ENCODE results near the gene YJU2. TPM values are rescaled to one million over a fixed set of nuclear protein-coding genes. Genes with fewer than 3 reads are reported as not detected.

The YJU2 gene
- total and polyA plus RNA-seq, 7 experiments from 2014 or later: 24.4 to 44.7 (median 31.9) TPM

GRCh38 chr19:4260613-4261191 is 13.8 kb downstream of the YJU2 start:
- Histone ChIP-seq H3K27ac (ENCODE audit: low read depth, low read length) (no peak overlapping the region), H3K9me3 (ENCODE audit: control insufficient read depth in 2 of 3, low read length in 3 of 3) (peaks cover 0 to 5% (median 0%) of the 10 kb centered on the region in 3 experiments), H3K36me3 (ENCODE audit: control insufficient read depth in 2 of 3, insufficient read depth in 3 of 3, low read length in 3 of 3) (peaks cover 5 to 84% (median 9%) of the 10 kb centered on the region in 3 experiments), H3K27me3 (ENCODE audit: control insufficient read depth in 2 of 2, insufficient read depth in 2 of 2, low read length in 2 of 2) (no peaks in the 10 kb centered on the region), H3K4me1 (ENCODE audit: control insufficient read depth in 2 of 2, insufficient read depth in 2 of 2, low read length in 2 of 2) (no peaks in the 10 kb centered on the region), H3K4me3 (ENCODE audit: low read length) (no peak overlapping the region)
- POLR2A ChIA-PET: no interaction called here
- DNase-seq (no peak), ATAC-seq (no peak)
- Mint-ChIP-seq H3K4me1 (peaks cover 9 to 14% (median 11%) of the 10 kb centered on the region in 7 donors), H3K4me3 (no peak overlapping the region), H3K27ac (peak overlapping the region in 2 of 9 donors; percentile 38 to 41), H3K9me3 (no peaks in the 10 kb centered on the region), H3K36me3 (peaks cover 4 to 27% (median 14%) of the 10 kb centered on the region in 5 donors), H3K27me3 (no peaks in the 10 kb centered on the region)
- CTCF ChIA-PET: interaction anchor here (1.0 kb wide), 1 partner anchor 12 kb away, joined by 3 read pairs; no protein-coding TSS in a partner anchor
- intact Hi-C loops (cut with micrococcal nuclease): no loop called here

GRCh38 chr19:4264812-4265211 is 17.9 kb downstream of the YJU2 start:
- Mint-ChIP-seq H3K27me3 (no peaks in the 10 kb centered on the region), H3K4me1 (peaks cover 20 to 29% (median 24%) of the 10 kb centered on the region in 7 donors), H3K4me3 (peak overlapping the region in 9 of 10 donors; percentile 18 to 61 (median 35)), H3K9me3 (no peaks in the 10 kb centered on the region), H3K27ac (peak overlapping the region; percentile 40 to 79 (median 66)), H3K36me3 (peaks cover 5 to 27% (median 17%) of the 10 kb centered on the region in 5 donors)
- Histone ChIP-seq H3K27ac (ENCODE audit: low read depth, low read length) (no peak overlapping the region), H3K27me3 (ENCODE audit: control insufficient read depth in 2 of 2, insufficient read depth in 2 of 2, low read length in 2 of 2) (no peaks in the 10 kb centered on the region), H3K36me3 (ENCODE audit: control insufficient read depth in 2 of 3, insufficient read depth in 3 of 3, low read length in 3 of 3) (peaks cover 7 to 82% (median 14%) of the 10 kb centered on the region in 3 experiments), H3K4me3 (ENCODE audit: low read length) (no peak overlapping the region), H3K9me3 (ENCODE audit: control insufficient read depth in 2 of 3, low read length in 3 of 3) (no peaks in the 10 kb centered on the region), H3K4me1 (ENCODE audit: control insufficient read depth in 2 of 2, insufficient read depth in 2 of 2, low read length in 2 of 2) (peaks cover 0 to 6% of the 10 kb centered on the region in 2 donors)
- ATAC-seq: peak; percentile 61
- peak in 6 of 9 donors; percentile 22 to 51 (median 34) for DNase-seq
- CTCF ChIA-PET: no interaction called here
- POLR2A ChIA-PET: interaction anchor here (2.1 kb wide), 1 partner anchor 18 kb away, joined by 6 read pairs; the partner anchor contains the start of gene YJU2
- intact Hi-C loops (cut with micrococcal nuclease): loop anchor here (5.0 kb wide), 1 partner anchor 37 kb away; the partner anchor contains the start of genes FSD1 (in 2 of the 2) and TMIGD2 (in 2 of the 2)

- intact Hi-C loops (cut with micrococcal nuclease): loop anchor here (2.0 to 5.0 kb wide), 2 partner anchors 36 to 76 kb away; partner anchors contain the start of genes FSD1 (in 2 of the 2), TMIGD2 (in 2 of the 2) and MPND (in 1 of the 2)
- no peaks in the 10 kb centered on the region for H3K9me3 ChIP-seq (ENCODE audit: control insufficient read depth in 2 of 3, low read length in 3 of 3)
- Mint-ChIP-seq H3K36me3 (peaks cover 4 to 23% (median 13%) of the 10 kb centered on the region in 5 donors), H3K27me3 (no peaks in the 10 kb centered on the region), H3K4me3 (peak overlapping the region in 1 of 10 donors; percentile 35), H3K27ac (peak overlapping the region in 5 of 9 donors; percentile 14 to 73 (median 48)), H3K4me1 (peaks cover 18 to 29% (median 23%) of the 10 kb centered on the region in 7 donors), H3K9me3 (no peaks in the 10 kb centered on the region)
- no peak overlapping the region for H3K4me3 ChIP-seq (ENCODE audit: low read length)
- H3K27me3 ChIP-seq (ENCODE audit: control insufficient read depth in 2 of 2, insufficient read depth in 2 of 2, low read length in 2 of 2): no peaks in the 10 kb centered on the region
- peaks cover 0 to 6% of the 10 kb centered on the region in 2 donors for H3K4me1 ChIP-seq (ENCODE audit: control insufficient read depth in 2 of 2, insufficient read depth in 2 of 2, low read length in 2 of 2)
- H3K27ac ChIP-seq (ENCODE audit: low read depth, low read length): no peak overlapping the region
- ChIA-PET POLR2A (interaction anchor here (1.2 to 1.7 kb wide), 4 partner anchors 36 to 136 kb away, joined by 3 to 5 read pairs (median 4); partner anchors contain the start of genes CHAF1A, SH3GL1 and TMIGD2), CTCF (interaction anchor here (0.6 to 6.0 kb wide), 24 partner anchors 9 to 961 kb away, joined by 3 to 51 read pairs (median 4); partner anchors contain the start of genes MPND, TMIGD2 and YJU2)
- no peak for DNase-seq
- peaks cover 7 to 77% (median 14%) of the 10 kb centered on the region in 3 experiments for H3K36me3 ChIP-seq (ENCODE audit: control insufficient read depth in 2 of 3, insufficient read depth in 3 of 3, low read length in 3 of 3)
- ATAC-seq: no peak
Measured at GRCh38 chr19:4266253-4267000, 19.5 kb downstream of the YJU2 start.

- Histone ChIP-seq H3K36me3 (ENCODE audit: control insufficient read depth in 2 of 3, insufficient read depth in 3 of 3, low read length in 3 of 3) (peaks cover 7 to 77% (median 14%) of the 10 kb centered on the region in 3 experiments), H3K27ac (ENCODE audit: low read depth, low read length) (no peak overlapping the region), H3K4me1 (ENCODE audit: control insufficient read depth in 2 of 2, insufficient read depth in 2 of 2, low read length in 2 of 2) (peaks cover 0 to 6% of the 10 kb centered on the region in 2 donors), H3K27me3 (ENCODE audit: control insufficient read depth in 2 of 2, insufficient read depth in 2 of 2, low read length in 2 of 2) (no peaks in the 10 kb centered on the region), H3K9me3 (ENCODE audit: control insufficient read depth in 2 of 3, low read length in 3 of 3) (no peaks in the 10 kb centered on the region), H3K4me3 (ENCODE audit: low read length) (no peak overlapping the region)
- ChIA-PET CTCF (interaction anchor here (0.6 to 6.0 kb wide), 22 partner anchors 10 to 204 kb away, joined by 3 to 51 read pairs (median 4); partner anchors contain the start of genes MPND, TMIGD2 and YJU2), POLR2A (interaction anchor here (1.3 to 1.7 kb wide), 3 partner anchors 35 to 133 kb away, joined by 3 to 4 read pairs (median 3); partner anchors contain the start of genes SH3GL1 and TMIGD2)
- intact Hi-C loops (cut with micrococcal nuclease): loop anchor here (1.0 to 5.0 kb wide), 8 partner anchors 35 to 258 kb away; partner anchors contain the start of genes FSD1 (in 2 of the 2), MPND (in 2 of the 2), SH3GL1 (in 2 of the 2) and TMIGD2 (in 2 of the 2)
- Mint-ChIP-seq H3K4me3 (peak overlapping the region in 1 of 10 donors; percentile 19), H3K4me1 (peaks cover 18 to 29% (median 23%) of the 10 kb centered on the region in 7 donors), H3K27ac (peak overlapping the region in 6 of 9 donors; percentile 0 to 90 (median 60)), H3K9me3 (no peaks in the 10 kb centered on the region), H3K27me3 (no peaks in the 10 kb centered on the region), H3K36me3 (peaks cover 4 to 30% (median 13%) of the 10 kb centered on the region in 5 donors)
- DNase-seq: peak; percentile 33 to 68 (median 48)
- ATAC-seq: peak; percentile 76
Measured at GRCh38 chr19:4267101-4267900, 20.4 kb downstream of the YJU2 start.

GRCh38 chr19:4267901-4268815 is 21.3 kb downstream of the YJU2 start:
- Mint-ChIP-seq H3K9me3 (no peaks in the 10 kb centered on the region), H3K4me3 (no peak overlapping the region), H3K36me3 (peaks cover 4 to 30% (median 13%) of the 10 kb centered on the region in 5 donors), H3K27me3 (no peaks in the 10 kb centered on the region), H3K27ac (peak overlapping the region in 3 of 9 donors; percentile 25 to 58 (median 52)), H3K4me1 (peaks cover 18 to 29% (median 23%) of the 10 kb centered on the region in 7 donors)
- POLR2A ChIA-PET: interaction anchor here (1.7 kb wide), 1 partner anchor 34 kb away, joined by 4 read pairs; the partner anchor contains the start of gene TMIGD2
- CTCF ChIA-PET: interaction anchor here (1.2 to 6.0 kb wide), 4 partner anchors 9 to 134 kb away, joined by 4 to 51 read pairs (median 6); partner anchors contain the start of gene CHAF1A
- ATAC-seq (no peak), DNase-seq (no peak)
- H3K9me3 ChIP-seq (ENCODE audit: control insufficient read depth in 2 of 3, low read length in 3 of 3): no peaks in the 10 kb centered on the region
- no peak overlapping the region for H3K27ac ChIP-seq (ENCODE audit: low read depth, low read length)
- peaks cover 7 to 71% (median 14%) of the 10 kb centered on the region in 3 experiments for H3K36me3 ChIP-seq (ENCODE audit: control insufficient read depth in 2 of 3, insufficient read depth in 3 of 3, low read length in 3 of 3)
- H3K27me3 ChIP-seq (ENCODE audit: control insufficient read depth in 2 of 2, insufficient read depth in 2 of 2, low read length in 2 of 2): no peaks in the 10 kb centered on the region
- intact Hi-C loops (cut with micrococcal nuclease): loop anchor here (1.0 to 5.0 kb wide), 8 partner anchors 34 to 257 kb away; partner anchors contain the start of genes FSD1 (in 2 of the 2), MPND (in 2 of the 2), SH3GL1 (in 2 of the 2) and TMIGD2 (in 2 of the 2)
- peaks cover 0 to 6% of the 10 kb centered on the region in 2 donors for H3K4me1 ChIP-seq (ENCODE audit: control insufficient read depth in 2 of 2, insufficient read depth in 2 of 2, low read length in 2 of 2)
- H3K4me3 ChIP-seq (ENCODE audit: low read length): no peak overlapping the region
